Measurements from ENCODE around the gene GUCY1A2.
"Not testable (repeated sequence)": the region's sequence is repeated elsewhere in the genome, so short reads cannot be mapped to it uniquely, and the experiment has no call there.

The GUCY1A2 gene

GRCh38 chr11:106828976-106829375 is 189.3 kb downstream of the GUCY1A2 start:
- no peak for DNase-seq

DNA sequence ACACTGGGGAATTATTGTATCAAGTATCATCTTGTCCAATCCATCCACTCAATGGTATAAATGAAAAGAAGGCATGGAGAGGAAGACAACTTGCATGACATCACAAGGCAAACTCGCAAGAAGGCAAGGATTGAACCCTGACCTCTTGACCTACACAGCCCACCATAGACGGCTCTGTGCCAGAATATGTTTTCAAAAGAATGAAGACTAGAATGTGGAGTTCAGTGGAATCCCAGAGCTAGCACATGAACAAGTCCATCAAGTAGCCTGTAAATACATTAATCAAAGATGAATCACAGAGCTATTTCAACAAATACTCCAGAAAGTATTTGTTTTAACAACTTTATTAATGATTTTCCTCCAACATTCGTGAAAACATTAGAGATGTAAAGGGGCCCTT is 189.7 kb downstream of the GUCY1A2 start:
- no peak for DNase-seq

- no peak for DNase-seq
Measured at GRCh38 chr11:106827687-106828086, 190.6 kb downstream of the GUCY1A2 start.

- not testable (repeated sequence) for DNase-seq
Measured at GRCh38 chr11:106826558-106826957, 191.7 kb downstream of the GUCY1A2 start.

- DNase-seq, result no peak
Measured at GRCh38 chr11:106821826-106822225, 196.4 kb downstream of the GUCY1A2 start.

GRCh38 chr11:106821291-106821690 is 197.0 kb downstream of the GUCY1A2 start:
- DNase-seq, result no peak

- DNase-seq, result no peak
Measured at GRCh38 chr11:106818443-106818842, 199.8 kb downstream of the GUCY1A2 start.

DNA sequence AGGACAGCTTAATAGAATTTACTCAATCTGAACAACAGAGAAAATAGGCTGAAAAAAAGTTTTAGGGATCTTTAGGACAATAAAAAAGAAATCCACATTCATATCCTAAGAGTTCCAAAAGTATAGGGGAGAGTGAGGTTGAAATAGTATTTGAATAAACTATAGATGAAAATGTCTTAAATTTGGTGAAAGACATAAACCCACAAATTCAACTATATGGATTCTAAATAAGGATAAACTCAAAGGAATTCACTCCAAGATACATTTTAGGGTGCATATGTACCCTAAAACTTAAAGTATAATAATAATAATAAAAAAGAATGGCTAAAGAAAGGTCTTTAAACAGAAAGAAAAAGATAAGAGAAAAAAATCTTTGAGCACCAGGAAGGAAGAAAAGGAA is 203.1 kb downstream of the GUCY1A2 start:
- no peak for DNase-seq

GRCh38 chr11:106813806-106814205 is 204.5 kb downstream of the GUCY1A2 start:
- no peak for DNase-seq

GRCh38 chr11:106794058-106794457 is 224.2 kb downstream of the GUCY1A2 start:
- no peak for DNase-seq

GRCh38 chr11:106789406-106789805 is 228.9 kb downstream of the GUCY1A2 start:
- DNase-seq, result no peak

DNA sequence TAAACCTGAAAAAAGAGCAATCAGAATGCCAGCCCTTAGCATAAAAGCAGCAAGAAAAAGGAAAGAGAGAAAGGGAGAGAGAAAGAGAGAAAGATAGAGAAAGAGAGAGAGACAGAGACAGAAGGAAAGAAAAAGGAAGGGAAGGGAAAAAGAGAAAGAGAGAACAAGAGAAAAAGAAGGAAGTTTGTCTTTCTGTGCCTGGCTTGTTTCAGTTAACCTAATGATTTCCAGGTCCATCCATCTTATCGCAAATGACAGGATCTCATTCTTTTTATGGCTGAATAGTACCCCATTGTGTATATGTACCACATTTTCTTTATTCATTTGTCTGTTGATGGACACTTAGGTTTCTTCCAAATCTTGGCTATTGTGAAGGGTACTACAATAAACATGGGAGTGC is 230.8 kb downstream of the GUCY1A2 start:
- DNase-seq, result no peak

GRCh38 chr11:106785913-106786650 is 232.2 kb downstream of the GUCY1A2 start:
- DNase-seq, result no peak

- DNase-seq, result not testable (repeated sequence)
Measured at GRCh38 chr11:106777302-106777701, 241.0 kb downstream of the GUCY1A2 start.

DNA sequence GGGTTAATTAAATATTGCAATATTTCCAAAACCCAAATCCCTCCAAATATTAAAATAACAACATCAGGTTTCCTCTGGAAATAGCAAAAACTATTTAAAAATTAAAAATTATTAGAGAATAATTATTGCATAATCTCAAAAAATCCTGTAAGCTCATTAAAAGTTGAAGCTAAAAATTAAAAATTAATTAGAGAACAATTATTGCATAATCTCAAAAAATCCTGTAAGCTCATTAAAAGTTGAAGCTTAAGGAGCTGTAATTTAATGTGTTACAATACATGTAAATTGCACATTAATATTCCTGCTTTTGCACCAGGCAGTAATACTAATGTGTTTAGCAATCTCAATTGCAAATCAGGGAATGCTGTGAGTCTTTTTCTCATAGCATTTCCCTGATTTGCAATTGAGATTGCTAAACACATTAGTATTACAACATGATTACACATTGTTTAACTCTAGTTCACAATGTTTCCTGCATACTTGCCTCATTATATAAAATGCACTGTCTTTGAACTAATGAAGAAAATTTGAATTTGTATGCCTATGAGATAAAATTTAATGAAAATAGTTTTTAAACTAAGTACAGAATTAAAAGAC is 247.7 kb downstream of the GUCY1A2 start:
- no peak for DNase-seq

GRCh38 chr11:106765469-106766258 is 252.6 kb downstream of the GUCY1A2 start:
- no peak for DNase-seq

- no peak for DNase-seq
Measured at GRCh38 chr11:106763501-106763900, 254.8 kb downstream of the GUCY1A2 start.

DNA sequence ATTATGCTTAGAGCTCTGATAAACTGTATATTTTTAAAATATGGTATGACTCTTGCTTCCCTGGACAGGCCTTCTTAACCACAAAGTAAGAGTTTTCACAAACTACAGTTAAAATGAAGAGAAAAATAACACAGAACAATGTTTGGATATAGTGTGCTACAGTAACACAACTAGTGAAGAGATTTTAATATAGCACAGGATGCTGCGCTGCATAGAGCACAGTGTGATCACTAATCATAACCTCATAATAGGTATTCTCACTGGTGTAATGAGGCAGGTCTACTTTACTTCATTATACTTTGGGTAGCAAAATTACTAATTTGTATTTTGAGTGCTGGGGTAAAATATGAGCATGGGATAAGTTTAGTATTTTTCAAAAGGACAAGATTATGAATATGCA is 256.5 kb downstream of the GUCY1A2 start:
- no peak for DNase-seq

- no peak for DNase-seq
Measured at GRCh38 chr11:106761240-106761639, 257.0 kb downstream of the GUCY1A2 start.

DNA sequence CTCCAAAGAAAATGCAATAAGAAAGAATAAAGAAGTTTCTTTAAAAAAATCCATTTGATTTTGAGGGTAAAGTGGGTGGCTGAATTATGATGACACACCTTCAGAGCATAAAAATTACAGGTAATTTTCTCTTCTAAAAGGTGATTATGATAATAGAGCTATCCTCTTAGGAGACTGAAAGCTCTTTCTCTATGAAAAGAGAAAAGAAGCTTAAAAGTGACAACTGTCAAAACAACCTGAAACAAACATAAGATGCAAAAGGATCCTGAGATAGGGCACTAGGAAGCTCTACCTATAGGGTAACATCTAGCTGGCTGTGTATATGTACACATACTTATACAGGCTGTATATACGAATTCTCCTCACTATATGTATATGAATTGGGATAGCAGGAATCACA is 270.2 kb downstream of the GUCY1A2 start:
- no peak for DNase-seq

DNA sequence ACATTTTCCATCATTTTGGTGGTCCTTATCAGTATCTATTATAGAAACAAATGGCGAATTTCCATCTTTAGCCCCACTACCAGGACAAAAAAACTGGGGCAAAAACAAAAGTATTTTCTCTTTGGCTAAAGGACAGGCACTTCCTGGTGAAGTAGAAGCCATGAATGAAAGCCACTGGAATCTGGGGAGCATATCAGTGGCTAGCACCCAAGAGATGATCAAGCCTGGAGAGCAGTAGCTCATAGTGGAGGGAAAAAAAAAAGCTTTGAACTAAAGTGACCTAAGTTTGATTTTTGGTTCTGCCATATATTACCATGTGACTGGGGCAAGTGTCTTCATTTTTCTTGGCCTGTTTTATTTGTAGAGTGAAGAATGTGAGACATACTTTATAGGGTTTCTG is 272.3 kb downstream of the GUCY1A2 start:
- DNase-seq, result no peak

GRCh38 chr11:106733635-106734034 is 284.6 kb downstream of the GUCY1A2 start:
- DNase-seq, result no peak

- DNase-seq, result no peak
Measured at GRCh38 chr11:106728859-106729258, 289.4 kb downstream of the GUCY1A2 start.

DNA sequence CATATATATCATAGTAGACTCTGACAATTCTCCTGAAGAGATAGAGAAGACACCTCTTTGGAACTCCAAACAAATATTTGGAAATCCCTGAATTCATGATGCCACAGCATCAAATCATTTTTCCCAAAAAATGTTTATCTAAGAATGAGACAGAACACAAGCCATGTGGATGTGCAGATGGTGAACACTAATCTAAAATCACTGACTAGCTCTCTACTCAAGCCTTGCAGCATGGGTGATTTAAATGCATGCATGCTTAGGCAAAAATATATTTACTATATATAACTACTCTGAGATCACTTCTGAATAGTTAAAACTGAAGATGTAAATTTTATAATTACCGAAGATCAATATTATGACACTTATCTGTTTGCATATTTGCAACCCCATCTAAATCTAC is 289.9 kb downstream of the GUCY1A2 start:
- no peak for DNase-seq
